ENCODE measurements around the gene OTUD6A.
"Not testable (repeated sequence)": the region's sequence is repeated elsewhere in the genome, so short reads cannot be mapped to it uniquely, and the experiment has no call there.

OTUD6A gene

DNA sequence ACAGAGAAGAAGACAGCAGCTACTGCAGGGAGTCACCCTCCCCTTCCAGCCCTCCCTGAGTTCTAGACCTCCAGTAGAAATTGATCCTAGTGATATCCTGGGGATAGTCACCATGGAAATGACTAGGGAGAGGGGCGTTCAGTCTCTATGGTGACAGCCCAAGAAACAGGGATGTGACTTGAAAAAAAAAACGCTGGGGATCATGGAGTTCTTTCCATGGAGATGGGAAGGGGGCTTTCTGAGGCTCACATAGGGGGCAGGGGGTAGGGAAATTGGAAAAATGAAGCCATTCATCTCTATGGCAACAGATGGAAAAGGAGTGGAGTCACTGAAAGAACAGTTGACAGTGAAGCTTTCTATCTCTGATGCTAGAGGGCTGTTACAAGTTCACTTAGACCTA is 43.0 kb downstream of the OTUD6A start:
- no peak for DNase-seq (ENCODE audit: low read depth)
- TF ChIP-seq, protein P1, sequence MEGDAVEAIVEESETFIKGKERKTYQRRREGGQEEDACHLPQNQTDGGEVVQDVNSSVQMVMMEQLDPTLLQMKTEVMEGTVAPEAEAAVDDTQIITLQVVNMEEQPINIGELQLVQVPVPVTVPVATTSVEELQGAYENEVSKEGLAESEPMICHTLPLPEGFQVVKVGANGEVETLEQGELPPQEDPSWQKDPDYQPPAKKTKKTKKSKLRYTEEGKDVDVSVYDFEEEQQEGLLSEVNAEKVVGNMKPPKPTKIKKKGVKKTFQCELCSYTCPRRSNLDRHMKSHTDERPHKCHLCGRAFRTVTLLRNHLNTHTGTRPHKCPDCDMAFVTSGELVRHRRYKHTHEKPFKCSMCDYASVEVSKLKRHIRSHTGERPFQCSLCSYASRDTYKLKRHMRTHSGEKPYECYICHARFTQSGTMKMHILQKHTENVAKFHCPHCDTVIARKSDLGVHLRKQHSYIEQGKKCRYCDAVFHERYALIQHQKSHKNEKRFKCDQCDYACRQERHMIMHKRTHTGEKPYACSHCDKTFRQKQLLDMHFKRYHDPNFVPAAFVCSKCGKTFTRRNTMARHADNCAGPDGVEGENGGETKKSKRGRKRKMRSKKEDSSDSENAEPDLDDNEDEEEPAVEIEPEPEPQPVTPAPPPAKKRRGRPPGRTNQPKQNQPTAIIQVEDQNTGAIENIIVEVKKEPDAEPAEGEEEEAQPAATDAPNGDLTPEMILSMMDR (conservative IDR thresholded peaks at IDR 0.05; ENCODE audit: control insufficient read depth, insufficient read depth, low read depth, low read length) = no peak
- no peak overlapping the region for H3K4me3 ChIP-seq (ENCODE audit: control insufficient read depth, low read depth, low read length)

GRCh38 chrX:70111436-70112026 is 49.3 kb downstream of the OTUD6A start:
- not testable (repeated sequence) for H3K4me3 ChIP-seq (ENCODE audit: control insufficient read depth, low read depth, low read length); DNase-seq (ENCODE audit: low read depth)
